K562 (cell line): ENCODE data around the gene LBH. TPM values are rescaled to one million over a fixed set of nuclear protein-coding genes. Genes with fewer than 3 reads are reported as not detected.

Source experiments
- CXXC5 ChIP-seq: fragments of 250-450 bp; sonication (Bioruptor Pico); IDR thresholded peaks from 2 replicates; pipeline ENCODE4 v1.8.0; 2022; ENCODE audit warnings: inconsistent platforms, mild to moderate bottlenecking, moderate library complexity
- E2F6 ChIP-seq, 2 experiments: IDR thresholded peaks; 2 replicates each; pipeline ENCODE4 v1.6.1; 2011; ENCODE audit warnings: borderline replicate concordance in 1 of 2, control low read depth in 1 of 2, low read depth in 1 of 2, low read length in 1 of 2, mild to moderate bottlenecking in 1 of 2, mixed read lengths in 1 of 2, moderate library complexity in 1 of 2; ENCODE audit not compliant: insufficient read depth in 1 of 2, insufficient read length in 1 of 2, poor library complexity in 1 of 2, severe bottlenecking in 1 of 2; ENCODE audit errors: extremely low read depth in 1 of 2
- NR2C2 ChIP-seq, 2 experiments: fragments of 200-800 bp in 1 of 2; sonication (Bioruptor generic) in 1 of 2; sonication (generic) in 1 of 2; formaldehyde crosslinking in 1 of 2; IDR thresholded peaks; 2 replicates each; pipeline versions ENCODE4 v1.6.1 to v1.8.0; 2016 to 2022; ENCODE audit warnings: mild to moderate bottlenecking in 1 of 2, missing compliant biosample characterization in 1 of 2, missing genetic modification characterization in 1 of 2, missing genetic modification reagents in 1 of 2
- TARDBP ChIP-seq: fragments of 450-650 bp; IDR thresholded peaks from 2 replicates; pipeline ENCODE4 v1.6.1; 2016
- TFAP4 ChIP-seq: sonication (generic); formaldehyde crosslinking; IDR thresholded peaks from 2 replicates; pipeline ENCODE4 v1.8.0; 2022; ENCODE audit warnings: missing genetic modification reagents, mild to moderate bottlenecking, moderate library complexity, borderline replicate concordance
- ZBTB11 ChIP-seq, 3 experiments: fragments of 200-800 bp in 1 of 3; fragments of 250-450 bp in 1 of 3; fragments of 450-650 bp in 1 of 3; sonication (Bioruptor Pico) in 1 of 3; sonication (Bioruptor generic) in 1 of 3; formaldehyde crosslinking in 1 of 3; IDR thresholded peaks; 2 replicates each; pipeline versions ENCODE4 v1.6.1 to v1.8.0; 2016 to 2022; ENCODE audit warnings: mild to moderate bottlenecking in 2 of 3, missing genetic modification characterization in 2 of 3, missing compliant biosample characterization in 1 of 3, moderate library complexity in 1 of 3
- ZNF134 ChIP-seq: fragments of 250-450 bp; sonication (Bioruptor Pico); conservative IDR thresholded peaks from 2 replicates; pipeline ENCODE4 v1.4.0; 2020
- ZNF511 ChIP-seq: sonication (generic); formaldehyde crosslinking; IDR thresholded peaks from 2 replicates; pipeline ENCODE4 v1.8.0; 2022; ENCODE audit warnings: mild to moderate bottlenecking, missing genetic modification reagents
- ZNF551 ChIP-seq: fragments of 250-450 bp; sonication (Bioruptor Pico); IDR thresholded peaks from 2 replicates; pipeline ENCODE4 v1.5.0; 2021; ENCODE audit warnings: mild to moderate bottlenecking, moderate library complexity
- polyA plus RNA-seq, 8 experiments: library from polyadenylated mRNA; depleted of rRNA in 4 of 8; stranded (reverse) in 5 of 8; unstranded in 3 of 8; fragments of >200 nt; fragmentation: Nextera tagmentation in 2 of 8; fragmentation: Illumina TruSeq in 1 of 8; extraction: Ambion mirVana in 2 of 8; extraction: Trizol in 1 of 8; gene quantifications; 2 replicates each; pipeline versions ENCODE4 v1.2.1 to v1.2.3, GENCODE V29; 2011 to 2014; ENCODE audit warnings: inconsistent platforms in 1 of 8, missing spikeins in 1 of 8
- total RNA-seq, 7 experiments: library from RNA; depleted of rRNA in 6 of 7; stranded (reverse); fragments of >200 nt in 6 of 7; fragmentation: Illumina TruSeq in 2 of 7; extraction: Trizol in 2 of 7; gene quantifications; 2 replicates each; pipeline versions ENCODE4 v1.2.1 to v1.2.3, GENCODE V29; 2011 to 2021; ENCODE audit warnings: low replicate concordance in 1 of 7

Gene LBH
- total and polyA plus RNA-seq, 9 of the 15 experiments (the other 6 are each of a cell fraction or from before 2014, with no cell fraction given): 3.1 to 13.4 (median 7.4) TPM

- TF ChIP-seq NR2C2 (CRISPR knock-in tag; IDR thresholded peaks at IDR 0.05) (no peak), NR2C2 (tag; IDR thresholded peaks at IDR 0.05) (peak; percentile 34), ZNF551 (no peak), ZBTB11 (CRISPR knock-in tag; IDR thresholded peaks at IDR 0.05) (no peak), TARDBP (no peak), E2F6 (IDR thresholded peaks at IDR 0.05; ENCODE audit: borderline replicate concordance in 1 of 2, extremely low read depth in 1 of 2, insufficient read depth in 1 of 2, insufficient read length in 1 of 2, low read depth in 1 of 2, low read length in 1 of 2, poor library complexity in 1 of 2, severe bottlenecking in 1 of 2) (peak in 1 of 2 experiments; percentile 27), TFAP4 (CRISPR knock-in tag) (peak; percentile 24; the same call in 1 of the 2 replicates), ZNF511 (0 out of 2 replicates have a peak, but pooled peaks have one; percentile 6), CXXC5 (CRISPR knock-in tag) (peak; percentile 40), ZNF134 (CRISPR knock-in tag) (no peak)
Observed at GRCh38 chr2:30231996-30232800, 864 bp downstream of the LBH start (continued).
